ENCODE measurements around the gene MCIDAS.

Gene MCIDAS

DNA sequence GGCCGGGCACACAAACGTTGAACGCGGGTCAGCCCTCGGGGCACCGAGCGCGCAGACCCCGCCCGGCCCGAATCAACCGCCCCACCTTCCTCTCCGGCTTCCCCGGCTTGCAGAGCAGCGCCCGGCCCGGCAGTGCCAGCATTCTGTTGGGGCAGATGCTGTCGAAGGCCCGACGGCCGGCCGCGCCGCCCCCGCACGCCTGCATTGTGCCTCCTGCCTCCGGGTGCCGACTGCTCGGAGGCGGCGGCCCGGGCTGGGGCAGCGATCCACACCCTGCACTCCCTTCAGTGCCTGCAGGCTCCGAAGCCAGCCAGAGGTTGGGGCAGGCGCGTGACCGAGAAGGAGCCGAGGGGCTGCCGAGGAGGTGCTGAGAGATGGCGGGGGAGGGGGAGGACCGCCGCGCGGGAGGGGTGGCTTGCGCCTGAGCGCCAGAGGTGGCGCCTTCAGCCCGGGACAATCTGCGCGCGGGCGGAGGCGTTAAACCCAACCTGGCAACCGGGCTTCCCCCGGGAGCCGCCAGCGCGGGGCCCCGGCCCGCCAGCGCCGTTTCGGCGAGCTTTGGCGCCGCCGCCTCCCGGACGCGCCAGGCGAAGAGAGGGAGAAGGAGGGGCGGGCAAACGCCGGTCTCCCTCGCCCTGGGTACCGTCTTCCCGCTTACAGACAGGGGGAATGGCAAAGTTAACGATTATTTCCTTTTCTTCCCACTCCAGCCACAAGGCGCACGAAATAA is at the start of gene MCIDAS:
Gene MCIDAS (minus strand): TSS at position 382 of the 730 bp plus-strand sequence. CDS start 177 bp downstream, at position 205.
- peak; percentile 51 for DNase-seq (ENCODE audit: low spot score)

DNA sequence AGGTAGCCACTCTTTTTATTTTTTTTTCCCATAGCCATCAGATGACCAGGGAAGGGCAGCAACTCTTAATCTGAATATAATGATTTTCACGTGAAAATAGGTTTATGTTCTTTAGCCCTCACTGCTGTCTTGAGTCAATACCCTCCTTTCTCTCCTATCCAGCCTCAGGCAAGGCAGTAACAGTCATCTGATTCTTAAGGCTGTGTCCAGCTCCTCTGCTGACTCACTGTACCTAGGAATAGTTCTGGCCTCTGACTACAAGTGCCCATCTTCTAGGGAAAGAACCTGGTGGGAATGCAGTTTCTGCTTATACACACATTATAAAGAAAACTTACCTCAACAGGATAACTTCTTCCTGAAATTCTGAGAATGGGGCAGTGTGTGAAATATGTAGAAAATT is 49.7 kb upstream of the MCIDAS start:
- DNase-seq (ENCODE audit: low spot score): peak; percentile 11

DNA sequence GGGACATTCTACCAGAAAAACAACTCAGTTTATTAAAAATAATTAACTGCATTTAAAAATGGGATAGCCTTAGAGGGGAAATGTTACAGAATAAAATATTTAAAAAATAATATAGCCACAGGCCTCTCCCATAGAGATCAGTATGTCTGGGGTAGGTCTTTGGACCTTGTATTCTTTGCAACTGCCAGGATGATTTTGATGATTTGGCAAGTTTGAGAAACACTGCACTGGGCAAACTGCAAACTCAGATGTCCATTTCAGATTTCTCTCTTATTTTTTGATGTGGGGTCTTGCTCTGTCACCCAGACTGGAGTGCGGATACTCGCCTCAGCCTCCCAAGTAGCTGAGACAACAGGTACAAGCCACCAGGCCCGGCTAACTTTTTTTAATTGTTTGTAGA is 31.2 kb upstream of the MCIDAS start:
- no peak for DNase-seq (ENCODE audit: low spot score)

DNA sequence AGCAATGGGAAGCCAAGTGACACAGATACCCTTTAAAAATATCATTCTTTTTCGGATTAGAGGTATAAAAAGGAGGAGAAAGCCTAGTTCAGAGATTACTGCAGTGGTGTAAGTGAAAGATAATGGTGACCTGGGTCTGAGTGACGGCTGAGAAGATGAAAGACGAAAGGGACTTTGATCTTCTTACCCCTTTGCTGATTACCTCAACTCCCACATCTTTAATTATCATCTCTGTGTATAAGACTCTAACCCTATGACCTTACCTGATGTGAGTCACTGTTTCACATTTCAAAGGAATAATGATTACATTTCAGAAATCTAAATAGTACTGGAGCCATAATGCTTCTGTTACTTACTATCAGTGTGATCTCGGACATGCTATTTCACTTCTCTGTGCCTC is 27.7 kb upstream of the MCIDAS start:
- no peak for DNase-seq (ENCODE audit: low spot score)

DNA sequence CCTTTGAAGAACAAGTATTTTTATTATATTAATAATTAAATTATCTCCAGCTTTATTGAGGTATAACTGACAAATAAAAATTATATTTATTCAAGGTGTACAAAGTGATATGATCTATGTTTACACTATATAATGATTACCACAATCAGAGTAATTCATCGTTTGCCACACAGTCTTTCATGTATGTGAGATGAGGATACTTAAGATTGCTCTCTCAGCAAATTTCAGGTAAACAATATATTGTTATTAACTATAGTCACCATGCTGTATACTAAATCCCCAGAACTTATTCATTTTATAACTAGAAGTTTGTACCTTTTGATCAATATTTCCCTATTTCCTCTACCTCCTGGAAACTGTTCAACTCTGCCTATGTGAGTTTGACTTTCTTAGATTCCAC is 22.9 kb upstream of the MCIDAS start:
- DNase-seq (ENCODE audit: low spot score): no peak

DNA sequence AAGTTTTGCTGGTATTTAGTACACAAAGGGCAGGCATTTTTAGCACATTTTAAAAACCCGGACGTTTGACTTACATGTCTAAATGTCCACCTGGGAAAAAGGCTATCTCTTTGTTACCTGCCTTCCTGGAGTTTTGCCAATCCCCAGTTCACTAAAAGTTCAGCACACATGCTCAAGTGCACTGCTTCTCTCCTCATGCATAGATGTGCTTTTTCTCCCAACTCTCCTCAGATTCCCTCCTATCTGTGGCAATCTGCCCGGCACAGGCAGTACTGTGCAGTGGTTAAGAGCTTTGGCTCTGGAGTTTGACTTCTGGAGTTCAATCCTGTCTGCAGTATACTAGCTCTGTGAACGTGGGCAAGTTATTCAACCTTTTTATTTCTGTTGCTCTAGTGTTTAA is 14.6 kb upstream of the MCIDAS start:
- no peak for DNase-seq (ENCODE audit: low spot score)

DNA sequence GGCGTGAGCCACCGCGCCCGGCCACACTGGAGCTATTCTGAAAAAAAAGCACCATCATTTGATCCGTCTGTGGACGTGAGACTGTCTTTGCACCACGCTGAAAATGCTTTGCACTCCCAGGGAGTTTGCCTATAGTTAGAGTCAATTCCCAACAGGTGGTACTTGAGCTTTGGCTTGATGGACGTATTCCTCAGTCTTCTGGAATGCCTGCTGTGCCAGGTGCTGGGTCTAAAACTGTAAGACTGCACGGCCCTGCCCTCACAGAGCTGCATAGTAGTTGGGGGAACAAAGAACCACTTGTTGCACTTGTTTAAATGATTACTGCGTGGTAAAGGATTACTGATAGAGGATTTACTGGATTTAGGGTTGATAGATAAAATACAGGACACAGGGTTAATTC is 9.7 kb upstream of the MCIDAS start:
- no peak for DNase-seq (ENCODE audit: low spot score)

DNA sequence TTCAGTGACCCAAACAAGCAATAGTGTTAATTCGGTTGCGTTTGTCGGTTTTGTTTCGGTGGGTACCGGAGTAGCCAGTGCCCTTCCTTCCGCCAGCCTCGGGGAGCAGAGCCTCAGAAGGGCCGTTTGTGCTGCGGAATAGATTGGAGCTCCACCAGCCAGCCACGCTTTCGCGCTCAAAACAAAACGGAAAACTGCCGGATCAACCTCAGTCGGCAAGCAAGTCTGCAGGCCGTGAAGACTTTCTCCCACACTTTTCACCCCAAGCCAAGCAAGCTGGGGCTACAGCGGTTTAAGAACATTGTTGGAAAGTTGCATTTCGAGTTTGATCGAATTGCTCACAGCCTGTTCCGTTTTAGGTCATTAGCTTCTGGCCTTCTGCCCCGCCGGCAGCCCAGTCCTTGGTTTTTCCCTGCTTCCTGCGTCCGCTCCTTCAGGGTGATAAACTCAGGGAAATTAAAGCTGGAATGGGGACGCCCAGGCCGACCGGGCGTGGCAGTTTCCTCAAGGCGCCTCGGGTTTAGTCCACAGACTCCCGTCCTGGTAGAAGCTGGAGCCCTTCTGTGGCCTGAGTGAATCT is 7.1 kb upstream of the MCIDAS start:
- peak; percentile 23 for DNase-seq (ENCODE audit: low spot score)

DNA sequence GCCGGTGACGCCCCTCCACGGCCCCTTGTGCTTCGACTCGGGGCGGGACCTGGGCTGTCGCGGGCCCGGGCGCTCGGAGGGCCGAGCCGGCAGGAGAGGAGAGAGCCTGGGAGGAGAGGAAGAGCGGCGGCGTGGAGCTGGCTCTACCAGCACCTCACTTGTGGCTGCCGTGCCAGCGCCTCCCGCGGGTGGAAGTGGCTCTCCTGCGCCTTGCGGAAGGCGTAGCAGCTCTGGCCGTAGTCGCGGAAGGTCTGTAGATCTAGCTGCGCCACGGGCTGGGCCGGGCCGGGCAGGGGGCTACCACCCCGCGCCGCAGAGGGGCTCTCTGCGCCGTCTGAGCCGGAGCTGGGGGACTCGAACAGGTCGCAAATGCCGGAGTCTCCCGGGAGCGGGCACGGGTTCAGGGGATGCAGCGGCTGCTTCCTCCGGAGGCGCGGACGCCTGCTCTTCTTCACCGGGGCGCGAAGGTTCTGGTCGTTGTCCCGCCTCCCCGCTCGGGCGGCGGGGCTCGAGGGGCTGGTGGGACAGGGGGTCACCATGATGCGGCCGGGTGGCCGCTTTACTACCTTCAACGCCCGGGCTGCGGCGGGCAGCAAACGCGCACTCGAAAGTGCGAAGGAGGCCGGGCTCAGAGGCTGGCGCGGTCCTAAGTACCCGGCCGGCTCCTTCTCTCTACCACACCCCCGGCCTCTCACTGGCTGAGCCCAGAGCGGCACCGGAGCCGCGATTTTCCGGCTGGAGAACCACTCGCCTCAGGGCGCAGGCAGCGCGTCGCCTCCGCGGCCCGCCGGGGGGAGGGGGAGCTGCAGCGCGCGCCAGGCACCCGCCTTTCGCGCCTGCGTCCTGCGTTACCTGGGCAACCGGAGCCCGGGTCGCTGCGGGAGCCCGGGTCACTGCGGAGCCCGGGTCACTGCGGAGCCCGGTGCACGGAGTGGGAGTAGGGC is 6.1 kb upstream of the MCIDAS start, which contains the start of gene CCNO:
Gene CCNO (minus strand): TSS at position 624 of the 944 bp plus-strand sequence. CDS start 85 bp downstream, at position 539.
- DNase-seq (ENCODE audit: low spot score): peak; percentile 84

DNA sequence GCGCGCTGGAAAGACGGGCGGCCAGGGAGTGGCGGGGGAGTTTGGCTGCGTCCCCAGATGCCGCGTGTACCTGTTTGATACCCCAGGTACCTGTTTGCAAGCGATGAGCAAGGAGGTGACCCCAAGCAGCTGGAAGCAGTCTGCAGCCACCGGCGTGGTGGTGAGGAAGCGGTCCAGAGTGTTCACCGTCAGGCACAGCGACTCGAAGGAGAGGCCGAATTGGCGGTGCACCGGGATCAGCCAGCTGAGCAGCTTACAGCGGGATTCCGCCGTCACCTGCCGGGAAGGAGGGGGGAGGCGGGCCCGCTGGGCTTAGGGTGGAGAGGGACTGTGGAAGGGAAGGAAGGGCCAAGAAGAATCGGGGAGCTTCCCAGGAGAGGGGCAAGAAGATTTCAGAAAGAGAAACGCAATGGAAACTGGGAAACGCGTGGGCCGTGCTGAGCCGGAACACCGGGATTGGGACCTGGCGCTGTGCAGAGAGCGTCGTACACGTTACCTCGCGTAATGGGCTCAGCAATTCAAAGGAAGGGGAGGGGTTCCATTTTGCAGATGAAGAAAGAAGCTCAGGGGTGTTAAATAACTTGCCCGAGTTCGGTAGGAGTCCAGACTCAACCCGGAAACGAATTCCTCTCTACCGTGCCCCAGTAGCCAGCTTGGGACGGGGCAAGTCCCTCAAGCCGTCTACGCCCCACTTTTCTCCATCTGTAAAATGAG is 5.3 kb upstream of the MCIDAS start:
- DNase-seq (ENCODE audit: low spot score): peak; percentile 15

DNA sequence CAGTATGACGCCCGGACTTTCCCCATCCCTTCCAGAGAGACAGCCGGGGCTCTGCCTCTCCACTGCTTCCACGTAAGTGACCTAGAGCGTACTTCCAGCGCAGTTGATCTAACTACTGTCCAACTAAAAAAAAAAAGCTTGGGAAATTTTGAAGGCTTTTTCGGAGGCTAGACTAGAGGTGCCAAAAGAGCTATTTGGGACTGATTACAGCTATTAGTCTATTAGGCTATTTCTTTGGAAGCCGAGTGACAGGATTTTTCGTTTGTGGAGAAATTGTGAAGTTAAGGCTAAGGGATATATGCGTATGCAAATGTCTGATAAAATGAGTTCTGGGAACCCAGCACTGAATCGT is 4.8 kb upstream of the MCIDAS start:
- DNase-seq (ENCODE audit: low spot score): peak; percentile 8

DNA sequence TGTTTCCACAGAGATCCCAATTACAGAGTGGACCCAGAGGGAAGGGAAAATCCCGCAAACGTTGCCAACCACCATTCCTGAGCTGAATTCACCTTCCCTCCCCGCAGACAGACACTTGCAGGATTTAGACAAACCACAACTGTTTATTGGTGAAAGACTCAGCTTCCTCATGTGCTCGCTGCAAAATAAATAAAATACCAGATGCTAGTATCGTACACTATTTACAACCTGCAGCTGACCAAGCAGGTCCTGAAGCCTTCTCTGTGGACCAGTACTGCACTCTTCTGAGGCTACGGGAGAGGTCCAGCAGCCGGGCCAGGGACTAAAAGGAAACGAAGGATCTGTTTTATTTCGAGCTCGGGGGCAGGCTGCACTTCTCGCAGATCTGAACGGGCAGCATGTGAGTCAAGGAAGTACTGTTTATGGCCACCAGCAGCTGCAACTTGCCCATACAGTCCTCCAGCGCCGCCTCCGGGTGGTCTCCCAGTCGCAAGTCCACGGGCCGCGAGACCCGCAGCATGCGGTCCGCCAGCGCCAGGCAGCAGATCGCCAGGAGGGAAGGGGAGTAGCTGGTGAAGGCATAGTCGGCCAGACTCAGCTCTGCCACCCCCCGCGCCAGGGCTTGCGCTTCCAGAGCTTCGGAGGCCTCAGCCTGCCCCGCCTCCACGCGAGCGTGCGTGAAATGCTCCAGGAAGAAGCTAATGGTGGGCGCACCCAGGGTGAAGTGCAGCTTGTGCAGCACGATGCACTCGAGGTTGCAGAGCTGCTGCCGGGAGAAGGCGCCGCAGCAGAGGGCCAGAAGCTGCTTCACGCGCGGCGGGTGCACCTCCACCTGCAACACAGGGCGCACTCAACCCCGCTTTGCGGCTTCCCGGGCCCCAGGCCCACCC is 4.2 kb upstream of the MCIDAS start:
- DNase-seq (ENCODE audit: low spot score): peak; percentile 33

DNA sequence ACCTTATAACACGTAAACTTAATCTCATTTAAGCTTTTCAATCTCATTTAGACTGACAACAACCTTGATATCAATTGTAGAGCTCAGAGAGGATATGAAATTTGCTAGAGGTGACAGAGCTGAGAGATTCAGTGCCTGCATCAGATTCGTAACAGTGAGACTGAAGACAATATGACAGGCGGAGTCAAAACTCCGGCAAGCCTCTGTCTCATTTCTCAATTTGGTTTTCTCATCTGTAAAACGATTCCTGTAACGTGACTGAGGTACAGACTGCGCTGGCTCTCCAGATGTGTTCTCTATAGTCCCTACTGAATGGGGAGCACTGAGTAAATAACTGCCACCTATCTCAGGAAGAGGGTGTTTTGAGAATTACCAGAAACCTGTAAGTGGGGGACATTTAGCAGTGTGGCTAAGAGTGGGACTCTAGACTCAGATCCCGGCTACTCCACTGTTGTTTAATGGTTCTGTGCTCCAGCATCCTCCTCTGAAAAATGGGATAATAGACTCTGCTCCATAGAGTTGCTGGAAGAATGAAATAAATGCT is 3.0 kb upstream of the MCIDAS start:
- no peak for DNase-seq (ENCODE audit: low spot score)

DNA sequence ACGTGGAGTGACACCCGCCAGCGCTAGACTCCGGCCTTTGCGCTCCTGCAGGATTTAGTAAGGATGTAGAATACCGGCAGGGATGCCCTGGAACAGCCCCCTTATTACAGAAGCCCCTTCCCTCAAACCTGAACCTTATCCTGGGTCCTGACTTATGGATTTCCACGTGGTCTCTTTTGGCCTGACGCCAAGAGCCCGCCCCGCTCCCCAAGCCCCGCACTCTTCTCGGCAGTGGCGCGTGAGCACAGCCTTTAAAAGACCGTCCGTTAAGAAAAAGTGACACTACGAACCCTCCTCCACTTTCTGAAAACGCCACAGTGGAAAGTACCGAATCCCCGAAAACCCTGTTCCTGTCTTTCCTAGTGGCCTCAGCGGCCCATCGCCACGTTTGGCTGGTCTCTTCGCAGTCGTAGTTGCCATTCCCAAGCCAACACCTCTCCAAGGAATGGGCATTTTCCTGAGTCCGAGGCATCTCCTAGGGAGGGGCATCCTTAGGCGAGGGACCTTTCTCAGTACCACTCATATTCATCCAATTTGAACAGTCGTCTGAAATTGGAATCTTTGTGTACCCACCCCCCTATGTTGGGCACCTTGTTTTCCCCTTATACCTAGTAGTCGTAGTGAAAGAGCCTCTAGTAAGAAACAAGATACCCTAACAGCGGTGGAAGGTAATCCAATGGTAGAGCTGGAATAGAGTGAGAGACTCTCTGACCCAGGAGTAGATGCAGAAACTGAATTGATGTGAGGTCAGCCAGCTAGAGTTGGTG is 732 bp upstream of the MCIDAS start:
- DNase-seq (ENCODE audit: low spot score): peak; percentile 17

DNA sequence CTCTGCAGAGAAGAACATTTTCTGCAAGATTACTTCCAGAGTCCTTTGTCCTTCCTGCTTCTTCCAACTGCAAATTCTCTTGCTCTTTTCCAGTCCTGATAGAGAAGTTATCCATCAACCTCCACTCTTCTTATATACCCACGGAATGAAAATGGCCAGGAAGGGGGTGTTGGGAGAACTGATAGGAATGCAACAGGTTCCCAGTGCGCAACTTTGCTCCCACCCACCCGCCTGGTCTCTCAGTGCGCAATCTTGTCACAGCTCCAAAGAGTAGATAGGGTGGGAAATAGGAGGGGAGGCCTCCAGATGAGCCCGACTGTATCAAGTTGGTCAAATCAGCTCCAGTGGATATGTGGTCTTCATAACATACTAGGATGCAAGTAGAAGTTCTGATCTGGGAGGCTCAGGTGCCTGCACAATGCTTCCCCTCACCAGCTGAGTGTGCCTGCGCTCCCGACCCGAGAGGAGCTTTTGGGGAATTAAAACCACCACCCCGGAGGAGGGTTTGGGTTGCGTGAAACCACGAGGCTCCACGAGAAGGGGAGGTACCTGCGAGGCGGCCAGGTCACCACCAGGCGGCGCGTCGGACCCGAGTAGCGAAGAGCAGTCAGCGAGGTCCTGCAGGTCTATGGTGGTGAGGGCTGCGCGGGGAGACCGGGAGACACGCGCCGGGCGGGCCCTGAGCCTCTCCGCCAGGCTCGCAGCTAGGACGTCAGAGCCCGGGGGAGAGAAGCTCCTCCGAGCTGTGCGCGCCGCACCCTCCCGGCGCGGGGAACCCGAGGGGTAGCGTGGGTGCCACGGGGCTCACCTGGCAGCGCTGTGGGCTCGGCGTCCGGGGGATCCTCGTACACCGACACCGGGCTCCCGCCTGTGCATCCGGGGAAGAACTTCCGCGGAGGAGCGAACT is 835 bp downstream of the MCIDAS start:
- DNase-seq (ENCODE audit: low spot score): peak; percentile 61

DNA sequence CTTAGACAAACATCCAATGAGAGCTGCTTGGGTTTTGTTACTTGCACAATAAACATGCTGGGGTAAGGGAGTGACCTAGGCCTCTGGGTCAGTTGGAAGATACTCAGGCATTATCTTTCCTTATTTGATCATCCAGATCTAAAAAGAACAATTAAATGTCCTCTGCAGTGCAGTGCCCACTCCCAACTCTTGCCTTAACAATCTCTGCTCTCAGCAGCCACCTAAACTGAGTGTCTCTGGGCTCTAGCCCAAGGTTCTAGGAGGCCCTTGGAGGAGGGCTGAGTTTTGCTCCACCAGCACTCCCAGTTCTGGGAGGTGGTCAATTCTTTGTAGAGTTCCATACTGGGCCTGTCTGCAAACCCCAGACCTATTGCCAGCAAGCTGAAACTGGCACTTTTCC is 1.8 kb downstream of the MCIDAS start:
- DNase-seq (ENCODE audit: low spot score): peak; percentile 10

DNA sequence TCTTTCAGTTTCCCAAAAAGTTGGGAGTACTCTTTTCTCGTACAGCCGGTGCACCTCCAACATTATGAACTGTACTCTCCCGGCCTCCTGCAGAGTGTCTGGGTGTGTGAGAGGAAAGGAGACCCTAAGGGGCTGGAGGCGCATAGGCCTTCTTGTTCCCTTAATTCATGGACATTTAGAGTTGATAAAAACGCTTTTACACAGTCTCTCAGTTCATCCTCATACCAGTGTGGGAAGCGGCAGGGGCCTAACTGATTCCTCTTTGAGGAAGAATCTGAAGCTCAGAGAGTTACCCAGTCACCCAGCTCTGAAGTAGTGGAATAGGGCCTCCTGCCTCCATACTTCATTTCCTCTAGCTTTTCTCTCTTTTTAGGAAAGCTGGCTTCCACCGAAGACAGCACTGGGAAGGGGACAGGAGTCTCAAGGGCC is 3.3 kb downstream of the MCIDAS start:
- no peak for DNase-seq (ENCODE audit: low spot score)

DNA sequence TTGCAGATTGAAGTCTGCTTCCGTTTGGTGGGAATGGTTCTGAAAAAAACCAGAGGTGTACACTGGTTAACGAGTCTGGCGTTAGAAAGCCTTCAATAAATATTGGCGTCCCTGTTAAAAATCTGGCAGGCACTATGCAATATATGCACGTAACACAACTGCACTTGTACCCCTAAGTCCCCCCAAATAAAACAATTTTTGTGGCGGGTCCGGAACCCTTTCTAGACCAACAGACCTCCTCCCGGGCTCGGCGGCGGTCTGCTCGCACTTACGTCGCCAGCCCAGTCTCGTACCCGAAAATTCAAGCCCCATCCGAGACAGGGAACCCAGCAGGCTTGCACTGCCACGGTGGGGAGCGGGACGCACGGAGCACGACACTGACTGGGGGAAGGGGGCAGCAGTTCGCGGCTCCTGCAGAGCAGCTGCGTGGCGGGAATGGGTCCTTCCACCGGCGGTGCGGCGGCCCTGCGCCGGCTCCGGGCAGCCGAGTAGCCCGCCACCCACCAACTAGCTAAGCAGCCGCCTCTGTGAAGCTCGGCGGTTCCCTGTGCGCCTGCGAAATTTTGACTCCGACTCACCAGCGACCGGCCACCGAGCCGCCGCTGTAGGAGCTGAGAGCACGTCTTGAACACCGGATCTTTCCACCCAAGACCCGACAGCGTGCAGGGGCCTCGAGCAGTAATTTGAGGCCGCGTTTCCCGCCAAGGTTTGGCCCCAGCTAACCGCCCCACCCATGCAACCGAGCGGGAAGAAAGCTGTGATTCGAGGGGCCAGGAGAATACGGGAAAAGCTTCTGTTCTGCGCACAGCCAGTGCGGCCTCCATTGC is 3.9 kb downstream of the MCIDAS start:
- DNase-seq (ENCODE audit: low spot score): no peak
